ENCODE measurements around the gene RASGRP3.

- TF ChIP-seq MAX (IDR thresholded peaks at IDR 0.05): no peak
- no peak for TF ChIP-seq POLR2AphosphoS5 (IDR thresholded peaks at IDR 0.05; ENCODE audit: low read depth, low read length)
Observed at GRCh38 chr2:33482518-33482917, 6.1 kb downstream of the RASGRP3 start.

Data from HCT116 (cell line).